GM23338 (cell line): ENCODE results near the gene CBX2. TPM values are rescaled to one million over a fixed set of nuclear protein-coding genes. Genes with fewer than 3 reads are reported as not detected.

Experiments used
- ATAC-seq: fragments of 200-7000 bp; cut with Tn5 transposase; 3 replicates; pipeline ENCODE4 v1.9.1; 2020
- DNase-seq: peaks from one replicate; pipeline ENCODE4 v3.0.0-alpha.2; 2015; ENCODE audit warnings: low spot score
- H2AFZ ChIP-seq: fragments of 200-600 bp; sonication (generic); 2 replicates; pipeline ENCODE4 v1.8.0; 2016; ENCODE audit warnings: antibody characterized with exemption, mild to moderate bottlenecking, moderate library complexity
- H3F3A ChIP-seq: fragments of 200-600 bp; sonication (generic); replicated peaks from 2 replicates; pipeline ENCODE4 v1.8.0; 2017; ENCODE audit warnings: antibody characterized with exemption, mixed run types, low read depth
- H3K27ac ChIP-seq: fragments of 200-600 bp; sonication (generic); 2 replicates; pipeline ENCODE4 v1.6.1; 2016; ENCODE audit warnings: low read depth
- H3K27me3 ChIP-seq: fragments of 200-600 bp; sonication (generic); 2 replicates; pipeline ENCODE4 v1.8.0; 2016; ENCODE audit warnings: mild to moderate bottlenecking, mixed run types, moderate library complexity; ENCODE audit not compliant: insufficient read depth
- H3K36me3 ChIP-seq: fragments of 200-600 bp; sonication (generic); 2 replicates; pipeline ENCODE4 v1.8.0; 2016; ENCODE audit warnings: mild to moderate bottlenecking; ENCODE audit not compliant: insufficient read depth
- H3K4me1 ChIP-seq: fragments of 200-600 bp; sonication (generic); 2 replicates; pipeline ENCODE4 v1.8.0; 2016; ENCODE audit warnings: mild to moderate bottlenecking, moderate library complexity; ENCODE audit not compliant: insufficient read depth
- H3K4me2 ChIP-seq: fragments of 200-600 bp; sonication (generic); 2 replicates; pipeline ENCODE4 v1.7.1; 2017; ENCODE audit warnings: mixed run types
- H3K4me3 ChIP-seq: fragments of 200-600 bp; sonication (generic); 2 replicates; pipeline ENCODE4 v1.6.1; 2016; ENCODE audit warnings: mixed run types
- H3K79me2 ChIP-seq: fragments of 200-600 bp; sonication (generic); replicated peaks from 2 replicates; pipeline ENCODE4 v1.8.0; 2017; ENCODE audit warnings: mild to moderate bottlenecking; ENCODE audit not compliant: insufficient read depth
- H3K9me2 ChIP-seq: fragments of 200-600 bp; sonication (generic); 2 replicates; pipeline ENCODE4 v1.8.0; 2017; ENCODE audit not compliant: insufficient read depth
- H4K20me1 ChIP-seq: fragments of 200-600 bp; sonication (generic); replicated peaks from 2 replicates; pipeline ENCODE4 v1.8.0; 2017; ENCODE audit warnings: mild to moderate bottlenecking; ENCODE audit not compliant: insufficient read depth
- H3K27ac Mint-ChIP-seq: 2 replicates; pipeline ENCODE4 v1.8.0; 2020; ENCODE audit warnings: inconsistent platforms, mild to moderate bottlenecking, moderate library complexity, mixed read lengths
- H3K27me3 Mint-ChIP-seq: 3 replicates; pipeline ENCODE4 v1.8.0; 2022; ENCODE audit warnings: low read depth, mild to moderate bottlenecking, moderate library complexity, mixed read lengths, inconsistent platforms; ENCODE audit not compliant: insufficient read depth, poor library complexity
- H3K36me3 Mint-ChIP-seq: 3 replicates; pipeline ENCODE4 v1.8.0; 2021; ENCODE audit warnings: low read depth, mild to moderate bottlenecking, inconsistent platforms, moderate library complexity, mixed read lengths
- H3K4me1 Mint-ChIP-seq: 3 replicates; pipeline ENCODE4 v1.8.0; 2020; ENCODE audit warnings: mild to moderate bottlenecking, inconsistent platforms, mixed read lengths
- H3K4me3 Mint-ChIP-seq: 3 replicates; pipeline ENCODE4 v1.8.0; 2021; ENCODE audit warnings: moderate library complexity, mild to moderate bottlenecking, inconsistent platforms, mixed read lengths
- H3K9me3 Mint-ChIP-seq: 3 replicates; pipeline ENCODE4 v1.8.0; 2020; ENCODE audit warnings: moderate library complexity, mild to moderate bottlenecking, inconsistent platforms, mixed read lengths
- EZH2 ChIP-seq: fragments of 200-600 bp; sonication (generic); IDR thresholded peaks from one replicate; pipeline ENCODE4 v1.8.0; 2017; ENCODE audit warnings: antibody characterized with exemption, mild to moderate bottlenecking, low read depth; ENCODE audit not compliant: unreplicated experiment
- NANOG ChIP-seq: IDR thresholded peaks from 2 replicates; pipeline ENCODE4 v1.6.1; 2016; ENCODE audit warnings: antibody characterized with exemption, borderline replicate concordance
- ZNF114 ChIP-seq: fragments of 250-450 bp; sonication (Bioruptor Pico); IDR thresholded peaks from 2 replicates; pipeline ENCODE4 v1.5.0; 2020; ENCODE audit warnings: mild to moderate bottlenecking, moderate library complexity
- polyA plus RNA-seq: library from polyadenylated mRNA; unstranded; fragments of >200 nt; fragmentation: Nextera tagmentation; extraction: Ambion mirVana; gene quantifications from 2 replicates; pipeline ENCODE4 v1.2.1, GENCODE V29; 2016
- total RNA-seq: library from RNA; depleted of rRNA; stranded (reverse); fragments of >200 nt; shearing (Covaris generic); gene quantifications from 2 replicates; pipeline ENCODE4 v1.2.3, GENCODE V29; 2014
- TF ChIP-seq, protein P1 (sequence below): fragments of 250-450 bp; sonication (Bioruptor Pico); IDR thresholded peaks from 2 replicates; pipeline ENCODE4 v1.5.0; 2020; ENCODE audit warnings: mild to moderate bottlenecking, moderate library complexity
- TF ChIP-seq, protein P2 (sequence below): IDR thresholded peaks from one replicate; pipeline ENCODE4 v1.6.1; 2018; ENCODE audit warnings: antibody characterized with exemption; ENCODE audit not compliant: unreplicated experiment
- TF ChIP-seq, protein P3 (sequence below), 2 experiments: fragments of 200-600 bp in 1 of 2; sonication (generic) in 1 of 2; conservative IDR thresholded peaks; 2 replicates each; pipeline versions ENCODE4 v1.5.1 to v1.6.1; 2016 to 2017; ENCODE audit warnings: antibody characterized with exemption in 2 of 2, low read depth in 2 of 2, mild to moderate bottlenecking in 2 of 2, moderate library complexity in 1 of 2

Gene CBX2
- total and polyA plus RNA-seq, 2 experiments from 2014 or later, result 26.6 to 114 TPM

- no peaks in the 10 kb centered on the region for H3K79me2 ChIP-seq
- H3K27ac Mint-ChIP-seq, result no peak overlapping the region
- peaks cover 4% of the 10 kb centered on the region; the same call in 2 of the 3 replicates for H3K36me3 Mint-ChIP-seq
- TF ChIP-seq, protein P1, sequence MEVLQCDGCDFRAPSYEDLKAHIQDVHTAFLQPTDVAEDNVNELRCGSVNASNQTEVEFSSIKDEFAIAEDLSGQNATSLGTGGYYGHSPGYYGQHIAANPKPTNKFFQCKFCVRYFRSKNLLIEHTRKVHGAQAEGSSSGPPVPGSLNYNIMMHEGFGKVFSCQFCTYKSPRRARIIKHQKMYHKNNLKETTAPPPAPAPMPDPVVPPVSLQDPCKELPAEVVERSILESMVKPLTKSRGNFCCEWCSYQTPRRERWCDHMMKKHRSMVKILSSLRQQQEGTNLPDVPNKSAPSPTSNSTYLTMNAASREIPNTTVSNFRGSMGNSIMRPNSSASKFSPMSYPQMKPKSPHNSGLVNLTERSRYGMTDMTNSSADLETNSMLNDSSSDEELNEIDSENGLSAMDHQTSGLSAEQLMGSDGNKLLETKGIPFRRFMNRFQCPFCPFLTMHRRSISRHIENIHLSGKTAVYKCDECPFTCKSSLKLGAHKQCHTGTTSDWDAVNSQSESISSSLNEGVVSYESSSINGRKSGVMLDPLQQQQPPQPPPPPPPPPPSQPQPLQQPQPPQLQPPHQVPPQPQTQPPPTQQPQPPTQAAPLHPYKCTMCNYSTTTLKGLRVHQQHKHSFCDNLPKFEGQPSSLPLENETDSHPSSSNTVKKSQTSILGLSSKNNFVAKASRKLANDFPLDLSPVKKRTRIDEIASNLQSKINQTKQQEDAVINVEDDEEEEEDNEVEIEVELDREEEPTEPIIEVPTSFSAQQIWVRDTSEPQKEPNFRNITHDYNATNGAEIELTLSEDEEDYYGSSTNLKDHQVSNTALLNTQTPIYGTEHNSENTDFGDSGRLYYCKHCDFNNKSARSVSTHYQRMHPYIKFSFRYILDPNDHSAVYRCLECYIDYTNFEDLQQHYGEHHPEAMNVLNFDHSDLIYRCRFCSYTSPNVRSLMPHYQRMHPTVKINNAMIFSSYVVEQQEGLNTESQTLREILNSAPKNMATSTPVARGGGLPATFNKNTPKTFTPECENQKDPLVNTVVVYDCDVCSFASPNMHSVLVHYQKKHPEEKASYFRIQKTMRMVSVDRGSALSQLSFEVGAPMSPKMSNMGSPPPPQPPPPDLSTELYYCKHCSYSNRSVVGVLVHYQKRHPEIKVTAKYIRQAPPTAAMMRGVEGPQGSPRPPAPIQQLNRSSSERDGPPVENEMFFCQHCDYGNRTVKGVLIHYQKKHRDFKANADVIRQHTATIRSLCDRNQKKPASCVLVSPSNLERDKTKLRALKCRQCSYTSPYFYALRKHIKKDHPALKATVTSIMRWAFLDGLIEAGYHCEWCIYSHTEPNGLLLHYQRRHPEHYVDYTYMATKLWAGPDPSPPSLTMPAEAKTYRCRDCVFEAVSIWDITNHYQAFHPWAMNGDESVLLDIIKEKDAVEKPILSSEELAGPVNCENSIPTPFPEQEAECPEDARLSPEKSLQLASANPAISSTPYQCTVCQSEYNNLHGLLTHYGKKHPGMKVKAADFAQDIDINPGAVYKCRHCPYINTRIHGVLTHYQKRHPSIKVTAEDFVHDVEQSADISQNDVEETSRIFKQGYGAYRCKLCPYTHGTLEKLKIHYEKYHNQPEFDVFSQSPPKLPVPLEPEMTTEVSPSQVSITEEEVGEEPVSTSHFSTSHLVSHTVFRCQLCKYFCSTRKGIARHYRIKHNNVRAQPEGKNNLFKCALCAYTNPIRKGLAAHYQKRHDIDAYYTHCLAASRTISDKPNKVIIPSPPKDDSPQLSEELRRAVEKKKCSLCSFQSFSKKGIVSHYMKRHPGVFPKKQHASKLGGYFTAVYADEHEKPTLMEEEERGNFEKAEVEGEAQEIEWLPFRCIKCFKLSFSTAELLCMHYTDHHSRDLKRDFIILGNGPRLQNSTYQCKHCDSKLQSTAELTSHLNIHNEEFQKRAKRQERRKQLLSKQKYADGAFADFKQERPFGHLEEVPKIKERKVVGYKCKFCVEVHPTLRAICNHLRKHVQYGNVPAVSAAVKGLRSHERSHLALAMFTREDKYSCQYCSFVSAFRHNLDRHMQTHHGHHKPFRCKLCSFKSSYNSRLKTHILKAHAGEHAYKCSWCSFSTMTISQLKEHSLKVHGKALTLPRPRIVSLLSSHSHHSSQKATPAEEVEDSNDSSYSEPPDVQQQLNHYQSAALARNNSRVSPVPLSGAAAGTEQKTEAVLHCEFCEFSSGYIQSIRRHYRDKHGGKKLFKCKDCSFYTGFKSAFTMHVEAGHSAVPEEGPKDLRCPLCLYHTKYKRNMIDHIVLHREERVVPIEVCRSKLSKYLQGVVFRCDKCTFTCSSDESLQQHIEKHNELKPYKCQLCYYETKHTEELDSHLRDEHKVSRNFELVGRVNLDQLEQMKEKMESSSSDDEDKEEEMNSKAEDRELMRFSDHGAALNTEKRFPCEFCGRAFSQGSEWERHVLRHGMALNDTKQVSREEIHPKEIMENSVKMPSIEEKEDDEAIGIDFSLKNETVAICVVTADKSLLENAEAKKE (CRISPR knock-in tag), result no peak
- TF ChIP-seq, protein P2, sequence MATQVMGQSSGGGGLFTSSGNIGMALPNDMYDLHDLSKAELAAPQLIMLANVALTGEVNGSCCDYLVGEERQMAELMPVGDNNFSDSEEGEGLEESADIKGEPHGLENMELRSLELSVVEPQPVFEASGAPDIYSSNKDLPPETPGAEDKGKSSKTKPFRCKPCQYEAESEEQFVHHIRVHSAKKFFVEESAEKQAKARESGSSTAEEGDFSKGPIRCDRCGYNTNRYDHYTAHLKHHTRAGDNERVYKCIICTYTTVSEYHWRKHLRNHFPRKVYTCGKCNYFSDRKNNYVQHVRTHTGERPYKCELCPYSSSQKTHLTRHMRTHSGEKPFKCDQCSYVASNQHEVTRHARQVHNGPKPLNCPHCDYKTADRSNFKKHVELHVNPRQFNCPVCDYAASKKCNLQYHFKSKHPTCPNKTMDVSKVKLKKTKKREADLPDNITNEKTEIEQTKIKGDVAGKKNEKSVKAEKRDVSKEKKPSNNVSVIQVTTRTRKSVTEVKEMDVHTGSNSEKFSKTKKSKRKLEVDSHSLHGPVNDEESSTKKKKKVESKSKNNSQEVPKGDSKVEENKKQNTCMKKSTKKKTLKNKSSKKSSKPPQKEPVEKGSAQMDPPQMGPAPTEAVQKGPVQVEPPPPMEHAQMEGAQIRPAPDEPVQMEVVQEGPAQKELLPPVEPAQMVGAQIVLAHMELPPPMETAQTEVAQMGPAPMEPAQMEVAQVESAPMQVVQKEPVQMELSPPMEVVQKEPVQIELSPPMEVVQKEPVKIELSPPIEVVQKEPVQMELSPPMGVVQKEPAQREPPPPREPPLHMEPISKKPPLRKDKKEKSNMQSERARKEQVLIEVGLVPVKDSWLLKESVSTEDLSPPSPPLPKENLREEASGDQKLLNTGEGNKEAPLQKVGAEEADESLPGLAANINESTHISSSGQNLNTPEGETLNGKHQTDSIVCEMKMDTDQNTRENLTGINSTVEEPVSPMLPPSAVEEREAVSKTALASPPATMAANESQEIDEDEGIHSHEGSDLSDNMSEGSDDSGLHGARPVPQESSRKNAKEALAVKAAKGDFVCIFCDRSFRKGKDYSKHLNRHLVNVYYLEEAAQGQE, result no peak
- TF ChIP-seq NANOG (no peak), EZH2 (peak; percentile 32), ZNF114 (CRISPR knock-in tag) (no peak)
- TF ChIP-seq, protein P3, sequence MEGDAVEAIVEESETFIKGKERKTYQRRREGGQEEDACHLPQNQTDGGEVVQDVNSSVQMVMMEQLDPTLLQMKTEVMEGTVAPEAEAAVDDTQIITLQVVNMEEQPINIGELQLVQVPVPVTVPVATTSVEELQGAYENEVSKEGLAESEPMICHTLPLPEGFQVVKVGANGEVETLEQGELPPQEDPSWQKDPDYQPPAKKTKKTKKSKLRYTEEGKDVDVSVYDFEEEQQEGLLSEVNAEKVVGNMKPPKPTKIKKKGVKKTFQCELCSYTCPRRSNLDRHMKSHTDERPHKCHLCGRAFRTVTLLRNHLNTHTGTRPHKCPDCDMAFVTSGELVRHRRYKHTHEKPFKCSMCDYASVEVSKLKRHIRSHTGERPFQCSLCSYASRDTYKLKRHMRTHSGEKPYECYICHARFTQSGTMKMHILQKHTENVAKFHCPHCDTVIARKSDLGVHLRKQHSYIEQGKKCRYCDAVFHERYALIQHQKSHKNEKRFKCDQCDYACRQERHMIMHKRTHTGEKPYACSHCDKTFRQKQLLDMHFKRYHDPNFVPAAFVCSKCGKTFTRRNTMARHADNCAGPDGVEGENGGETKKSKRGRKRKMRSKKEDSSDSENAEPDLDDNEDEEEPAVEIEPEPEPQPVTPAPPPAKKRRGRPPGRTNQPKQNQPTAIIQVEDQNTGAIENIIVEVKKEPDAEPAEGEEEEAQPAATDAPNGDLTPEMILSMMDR (conservative IDR thresholded peaks at IDR 0.05; ENCODE audit: low read depth in 2 of 2), result no peak
- peaks cover 38% of the 10 kb centered on the region for H3K4me1 Mint-ChIP-seq
- no peaks in the 10 kb centered on the region for H3K9me2 ChIP-seq
- no peak overlapping the region for H3K4me3 ChIP-seq
- peak; percentile 2; the same call in 2 of the 3 replicates for ATAC-seq
- no peaks in the 10 kb centered on the region; the same call in 1 of the 2 replicates for H4K20me1 ChIP-seq
- H3K4me2 ChIP-seq, result peak overlapping the region; percentile 55
- no peak overlapping the region for H3K4me3 Mint-ChIP-seq
- H3K4me1 ChIP-seq, result peaks cover 34% of the 10 kb centered on the region
- H3K27ac ChIP-seq, result no peak overlapping the region
- peak; percentile 58 for DNase-seq
- peaks cover 94% of the 10 kb centered on the region for H3K27me3 Mint-ChIP-seq
- peaks cover 98% of the 10 kb centered on the region for H3K27me3 ChIP-seq
- H3K36me3 ChIP-seq, result no peaks in the 10 kb centered on the region
- H2AFZ ChIP-seq, result no peak overlapping the region
- peaks cover 24% of the 10 kb centered on the region; the same call in 1 of the 2 replicates for H3F3A ChIP-seq
- H3K9me3 Mint-ChIP-seq, result no peaks in the 10 kb centered on the region
Measured at GRCh38 chr17:79830303-79830702, 52.4 kb downstream of the CBX2 start.
